ENCODE results near the gene AK2. TPM values are rescaled to one million over a fixed set of nuclear protein-coding genes. Genes with fewer than 3 reads are reported as not detected.

AK2 gene
- total and polyA plus RNA-seq, 2 donors (not counting 1 experiment from before 2014, with no cell fraction given) = 66.8 to 109 TPM

GRCh38 chr1:32972814-32973428, 63.8 kb downstream of the AK2 start:
- Histone ChIP-seq H3K9me3 (ENCODE audit: control extremely low read depth in 1 of 3, control insufficient read depth in 2 of 3, insufficient read depth in 1 of 3, low read length in 2 of 3) (no peaks in the 10 kb centered on the region), H3K4me2 (replicated peaks; ENCODE audit: low read depth, low read length, poor library complexity, severe bottlenecking) (peak overlapping the region; percentile 90), H3K36me3 (replicated peaks in 1 of 2; ENCODE audit: control extremely low read depth in 1 of 2, control insufficient read depth in 1 of 2, extremely low read depth in 1 of 2, insufficient read depth in 2 of 2, low read length in 1 of 2) (no peaks in the 10 kb centered on the region), H3K4me1 (ENCODE audit: control insufficient read depth in 2 of 2, insufficient read depth in 2 of 2, low read length in 2 of 2) (peaks cover 9 to 10% of the 10 kb centered on the region in 2 donors), H3K27ac (ENCODE audit: low read length in 2 of 2) (no peak overlapping the region), H2AFZ (ENCODE audit: insufficient read depth, low read depth, low read length, poor library complexity, severe bottlenecking) (peak overlapping the region; percentile 59), H3K9ac (ENCODE audit: low read length) (peak overlapping the region; percentile 58), H4K20me1 (ENCODE audit: control insufficient read depth, insufficient read depth, low read length, poor library complexity, severe bottlenecking) (no peaks in the 10 kb centered on the region), H3K4me3 (ENCODE audit: control extremely low read depth in 1 of 5, extremely low read depth in 1 of 5, insufficient read depth in 1 of 5, low read depth in 2 of 5, low read length in 4 of 5) (peak overlapping the region in 4 of 5 experiments; percentile 15 to 59 (median 46)), H3K27me3 (replicated peaks in 1 of 4; ENCODE audit: control extremely low read depth in 1 of 4, control insufficient read depth in 3 of 4, insufficient read depth in 4 of 4, low read length in 3 of 4) (peaks cover 0 to 23% (median 18%) of the 10 kb centered on the region in 4 experiments), H3K79me2 (ENCODE audit: control insufficient read depth, insufficient read depth, low read length) (no peaks in the 10 kb centered on the region)
- POLR2A ChIA-PET = interaction anchor here (1.2 kb wide), 1 partner anchor 8 kb away, joined by 3 read pairs; no protein-coding TSS in a partner anchor
- no peak for TF ChIP-seq EZH2 (IDR thresholded peaks at IDR 0.05; ENCODE audit: borderline replicate concordance, insufficient read depth, low read depth, low read length, poor library complexity, severe bottlenecking)
- no peak for TF ChIP-seq CTCF (IDR thresholded peaks at IDR 0.05)
- ATAC-seq (ENCODE audit: low read depth) (peak; percentile 14), DNase-seq (peak; percentile 36)
- Mint-ChIP-seq H3K9me3 (ENCODE audit: insufficient read depth) (no peaks in the 10 kb centered on the region), H3K27me3 (peaks cover 20% of the 10 kb centered on the region), H3K4me1 (peaks cover 10% of the 10 kb centered on the region), H3K4me3 (peak overlapping the region; percentile 78), H3K27ac (no peak overlapping the region)
- CTCF ChIA-PET = interaction anchor here (0.6 to 0.9 kb wide), 2 partner anchors 8 to 40 kb away, joined by 4 read pairs; no protein-coding TSS in a partner anchor
- 4% methylated on average over 54 of the region's 58 CpGs for WGBS (ENCODE audit: insufficient coverage)
- intact Hi-C loops (cut with micrococcal nuclease) = no loop called here

- DNase-seq (no peak), ATAC-seq (ENCODE audit: low read depth) (no peak)
- POLR2A ChIA-PET = interaction anchor here (3.5 kb wide), 1 partner anchor 9 kb away, joined by 14 read pairs; no protein-coding TSS in a partner anchor
- Mint-ChIP-seq H3K27me3 (peaks cover 20% of the 10 kb centered on the region), H3K4me3 (no peak overlapping the region), H3K4me1 (peaks cover 9% of the 10 kb centered on the region), H3K9me3 (ENCODE audit: insufficient read depth) (no peaks in the 10 kb centered on the region), H3K27ac (no peak overlapping the region)
- no peaks in the 10 kb centered on the region for H3K79me2 ChIP-seq (ENCODE audit: control insufficient read depth, insufficient read depth, low read length)
- TF ChIP-seq CTCF (IDR thresholded peaks at IDR 0.05) = no peak
- TF ChIP-seq EZH2 (IDR thresholded peaks at IDR 0.05; ENCODE audit: borderline replicate concordance, insufficient read depth, low read depth, low read length, poor library complexity, severe bottlenecking) = no peak
- no peak overlapping the region for H3K4me3 ChIP-seq (ENCODE audit: control extremely low read depth in 1 of 5, extremely low read depth in 1 of 5, insufficient read depth in 1 of 5, low read depth in 2 of 5, low read length in 4 of 5)
- no peak overlapping the region for H3K9ac ChIP-seq (ENCODE audit: low read length)
- H3K27ac ChIP-seq (ENCODE audit: low read length in 2 of 2) = no peak overlapping the region
- peaks cover 0 to 23% (median 18%) of the 10 kb centered on the region in 4 experiments for H3K27me3 ChIP-seq (replicated peaks in 1 of 4; ENCODE audit: control extremely low read depth in 1 of 4, control insufficient read depth in 3 of 4, insufficient read depth in 4 of 4, low read length in 3 of 4)
- H3K36me3 ChIP-seq (replicated peaks in 1 of 2; ENCODE audit: control extremely low read depth in 1 of 2, control insufficient read depth in 1 of 2, extremely low read depth in 1 of 2, insufficient read depth in 2 of 2, low read length in 1 of 2) = no peaks in the 10 kb centered on the region
- H2AFZ ChIP-seq (ENCODE audit: insufficient read depth, low read depth, low read length, poor library complexity, severe bottlenecking) = no peak overlapping the region
- intact Hi-C loops (cut with micrococcal nuclease) = no loop called here
- CTCF ChIA-PET = interaction anchor here (1.1 kb wide), 1 partner anchor 13 kb away, joined by 3 read pairs; no protein-coding TSS in a partner anchor
- H3K4me1 ChIP-seq (ENCODE audit: control insufficient read depth in 2 of 2, insufficient read depth in 2 of 2, low read length in 2 of 2) = peaks cover 9 to 10% of the 10 kb centered on the region in 2 donors
- H3K4me2 ChIP-seq (replicated peaks; ENCODE audit: low read depth, low read length, poor library complexity, severe bottlenecking) = no peak overlapping the region
- H4K20me1 ChIP-seq (ENCODE audit: control insufficient read depth, insufficient read depth, low read length, poor library complexity, severe bottlenecking) = no peaks in the 10 kb centered on the region
- H3K9me3 ChIP-seq (ENCODE audit: control extremely low read depth in 1 of 3, control insufficient read depth in 2 of 3, insufficient read depth in 1 of 3, low read length in 2 of 3) = no peaks in the 10 kb centered on the region
- no CpG with 5 or more reads among the region's 3 CpGs for WGBS (ENCODE audit: insufficient coverage)
Observed at GRCh38 chr1:32971576-32971975, 65.1 kb downstream of the AK2 start.
